Heart right ventricle (tissue), 16 donors: ENCODE data around the gene COX8A. TPM values are rescaled to one million over a fixed set of nuclear protein-coding genes. Genes with fewer than 3 reads are reported as not detected.

ENCODE experiments used
- ATAC-seq, 8 donors: fragments of 200-7000 bp; cut with Tn5 transposase; one replicate each; pipeline ENCODE4 v1.9.1; 2020; ENCODE audit warnings: mild to moderate bottlenecking in 8 of 8, moderate library complexity in 8 of 8, moderate number of reproducible peaks in 1 of 8
- DNase-seq, 2 donors: peaks; one replicate each; pipeline ENCODE4 v3.0.0-alpha.2; 2020
- H3K27ac ChIP-seq, 10 donors: fragments of 200-600 bp; sonication (generic) in 2 of 10; one replicate each; pipeline versions ENCODE4 v1.5.0 to v1.8.0; 2020 to 2022; ENCODE audit warnings: mild to moderate bottlenecking in 3 of 10
- H3K27me3 ChIP-seq, 7 donors: fragments of 200-600 bp; one replicate each; pipeline ENCODE4 v1.8.0; 2021 to 2022; ENCODE audit warnings: mild to moderate bottlenecking in 2 of 7
- H3K36me3 ChIP-seq, 9 donors: fragments of 200-600 bp; sonication (generic) in 1 of 9; one replicate each; pipeline versions ENCODE4 v1.5.0 to v1.8.0; 2020 to 2022; ENCODE audit warnings: mild to moderate bottlenecking in 2 of 9
- H3K4me1 ChIP-seq, 9 donors: fragments of 200-600 bp; sonication (generic) in 1 of 9; one replicate each; pipeline versions ENCODE4 v1.5.0 to v1.8.0; 2020 to 2022; ENCODE audit warnings: mild to moderate bottlenecking in 4 of 9
- H3K4me3 ChIP-seq, 10 donors: fragments of 200-600 bp; sonication (generic) in 2 of 10; one replicate each; pipeline versions ENCODE4 v1.5.0 to v1.8.0; 2020 to 2022; ENCODE audit warnings: mild to moderate bottlenecking in 7 of 10, moderate library complexity in 2 of 10
- H3K9me3 ChIP-seq, 11 donors: fragments of 200-600 bp in 10 of 11; sonication (generic) in 2 of 11; one replicate each; pipeline versions ENCODE4 v1.5.0 to v1.8.0; 2013 to 2022; ENCODE audit warnings: mild to moderate bottlenecking in 2 of 11, control low read depth in 1 of 11, moderate library complexity in 1 of 11
- CTCF ChIP-seq, 9 donors: fragments of 200-600 bp; sonication (generic) in 2 of 9; IDR thresholded peaks; one replicate each; pipeline versions ENCODE4 v1.5.0 to v1.8.0; 2021 to 2022; ENCODE audit warnings: antibody characterized with exemption in 9 of 9, mild to moderate bottlenecking in 5 of 9, moderate library complexity in 1 of 9
- WGBS, 2 donors: extraction: QIAGEN DNeasy Blood & Tissue Kit; methylation state at CpG; one replicate each; pipeline ENCODE4 v1.1.7; 2013; ENCODE audit warnings: inconsistent platforms in 1 of 2; 5-methylcytosine and 5-hydroxymethylcytosine counted together
- intact Hi-C, 10 donors: fragments of 100-400 bp; cut with DNase I; formaldehyde crosslinking; loops; one replicate each; pipeline versions ENCODE4 v1.11.1 to v1.14.2; 2022
- polyA plus RNA-seq, 2 donors: library from polyadenylated mRNA; stranded (reverse); fragments of 200-250 nt; gene quantifications; one replicate each; pipeline ENCODE4 v1.2.3, GENCODE V29; 2013
- total RNA-seq, 10 donors: library from RNA; stranded (reverse); fragmentation: NEBNext Ultra II Directional in 3 of 10; extraction: Animal tissue kit (Norgen Biotek cat#: 25700) in 3 of 10; gene quantifications; one replicate each; pipeline versions ENCODE4 v1.2.1 to v1.2.4, GENCODE V29; 2021 to 2023
- donor health status: Arrhythmogenic right ventricular cardiomyopathy.
- donor health status: ischemic (EF 13 %, LVEDD 7.1; RV severe dilation, severe dysfunction).
- donor health status: healthy with polysubstance abuse.
- donor health status: DM: no; HTN: yes; CAD: no.
- donor health status: DM: no; HTN: no; CAD: no.
- donor health status: ischemic (EF 25% LVEDD 6.9; RV normal size, moderate dysfunction).
- donor health status: ischemic (EF 25% LVEDD 5.7; RV mildly dilated, moderate dysfunction).
- donor health status: healthy.
- donor health status: DM: yes; HTN: yes; CAD: no.
- donor health status: Ischemic cardiomyopathy.
- donor health status: ischemic (EF 35%, LVEDD 5.7; RV mildly dilated, moderate dysfunction).
- donor health status: nonischemic (EF 11% LVEDD 7.7; RV severe dilation, severe dysfunction).
- donor health status: DM: yes; HTN: yes; CAD: no.
- donor health status: PGD.
- donor health status: ischemic (EF 29% LVEDD 5.4; RV normal size, mild dysfunction).
- donor health status: nonischemic (EF 23%, LVEDD 6.1; RV moderate dilation, normal function).

Gene COX8A
- total and polyA plus RNA-seq, 12 donors: 868 to 2,481 (median 1,100) TPM

DNA sequence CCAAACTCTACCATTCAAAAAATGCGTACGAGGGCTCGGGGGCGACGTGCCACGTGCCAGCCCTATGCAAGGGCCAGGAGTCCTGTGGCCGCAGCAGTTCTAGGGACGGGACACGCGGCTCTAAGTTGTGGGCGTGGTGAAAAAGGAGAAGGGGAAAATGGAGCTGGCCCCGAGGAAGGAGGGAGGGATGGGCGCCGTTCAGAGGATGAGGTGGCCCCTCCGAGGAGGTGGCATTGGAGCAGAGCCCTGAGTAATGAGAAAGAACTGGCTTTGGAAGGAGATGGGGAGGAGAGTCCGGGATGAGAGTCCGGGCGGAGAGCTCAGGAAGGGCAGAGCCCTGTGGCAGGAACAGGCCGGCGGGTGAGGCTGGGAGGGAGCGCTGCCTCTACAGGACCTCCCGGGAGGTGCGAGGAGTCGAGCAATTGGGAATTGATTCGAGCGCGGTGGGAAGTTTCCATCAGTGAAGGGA is 32.8 kb downstream of the COX8A start:
- WGBS, 2 donors: 25 to 32% methylated on average over 27 of the region's 27 CpGs
- Histone ChIP-seq H3K36me3 (no peaks in the 10 kb centered on the region), H3K27me3 (peaks cover 0 to 59% (median 0%) of the 10 kb centered on the region in 7 donors), H3K4me3 (peak overlapping the region in 9 of 10 donors; percentile 28 to 54 (median 45)), H3K27ac (peak overlapping the region in 8 of 10 donors; percentile 2 to 57 (median 38)), H3K4me1 (peaks cover under 1 to 36% (median 21%) of the 10 kb centered on the region in 9 donors), H3K9me3 (no peaks in the 10 kb centered on the region)
- ATAC-seq (peak; percentile 14 to 42 (median 32)), DNase-seq (no peak)
- no peak for TF ChIP-seq CTCF (IDR thresholded peaks at IDR 0.05)
- intact Hi-C loops: no loop called here

- Histone ChIP-seq H3K27ac (peak overlapping the region in 9 of 10 donors; percentile 2 to 57 (median 33)), H3K4me3 (peak overlapping the region in 9 of 10 donors; percentile 28 to 54 (median 45)), H3K9me3 (no peaks in the 10 kb centered on the region), H3K36me3 (no peaks in the 10 kb centered on the region), H3K27me3 (peaks cover 0 to 53% (median 0%) of the 10 kb centered on the region in 7 donors), H3K4me1 (peaks cover 0 to 31% (median 17%) of the 10 kb centered on the region in 9 donors)
- peak; percentile 73 to 91 (median 88) for ATAC-seq
- TF ChIP-seq CTCF (IDR thresholded peaks at IDR 0.05): peak in 7 of 9 donors; percentile 11 to 50 (median 40)
- DNase-seq: peak; percentile 72 to 84
- WGBS, 2 donors: 7 to 10% methylated on average over 40 of the region's 40 CpGs
- intact Hi-C loops: loop anchor here in 1 of 10 donors (2.0 kb wide), 1 partner anchor 65 kb away; no protein-coding TSS in a partner anchor
These were observed 33.3 kb downstream of the COX8A start for GRCh38 chr11:64007629-64008282.

- peak overlapping the region in 9 of 10 donors; percentile 28 to 54 (median 45) for H3K4me3 ChIP-seq
These were observed 34.0 kb downstream of the COX8A start for GRCh38 chr11:64008283-64008913.

More at GRCh38 chr11:64008283-64008913, 34.0 kb downstream of the COX8A start:
- DNase-seq: no peak
- Histone ChIP-seq H3K4me1 (peaks cover 0 to 29% (median 17%) of the 10 kb centered on the region in 9 donors), H3K9me3 (no peaks in the 10 kb centered on the region), H3K27me3 (peaks cover 0 to 47% (median 0%) of the 10 kb centered on the region in 7 donors), H3K36me3 (no peaks in the 10 kb centered on the region), H3K27ac (peak overlapping the region in 7 of 10 donors; percentile 2 to 52 (median 33))
- TF ChIP-seq CTCF (IDR thresholded peaks at IDR 0.05): no peak
- intact Hi-C loops: loop anchor here in 1 of 10 donors (2.0 kb wide), 1 partner anchor 64 kb away; no protein-coding TSS in a partner anchor
- 91 to 93% methylated on average over 26 of the region's 26 CpGs for WGBS, 2 donors
- ATAC-seq: peak in 1 of 8 donors; percentile 4
